ENCODE measurements around the gene ZNF79.

The ZNF79 gene

GRCh38 chr9:127386249-127386648 lies 37.9 kb upstream of the ZNF79 start:
- DNase-seq: no peak
- Histone ChIP-seq H3K4me1 (no peaks in the 10 kb centered on the region), H3K27ac (no peak overlapping the region), H3K4me3 (no peak overlapping the region), H3K36me3 (peaks cover 25 to 44% (median 28%) of the 10 kb centered on the region in 3 donors), H3K9me3 (no peaks in the 10 kb centered on the region), H3K27me3 (no peaks in the 10 kb centered on the region)
- TF ChIP-seq CTCF (IDR thresholded peaks at IDR 0.05): no peak
- intact Hi-C loops (cut with DNase I; ENCODE audit: low total_unique reads): no loop called here

- Histone ChIP-seq H3K4me3 (no peak overlapping the region), H3K27me3 (no peaks in the 10 kb centered on the region), H3K27ac (no peak overlapping the region), H3K4me1 (no peaks in the 10 kb centered on the region), H3K9me3 (no peaks in the 10 kb centered on the region), H3K36me3 (peaks cover 29 to 51% (median 32%) of the 10 kb centered on the region in 3 donors)
- TF ChIP-seq CTCF (IDR thresholded peaks at IDR 0.05): no peak
- no peak for DNase-seq
- intact Hi-C loops (cut with DNase I; ENCODE audit: low total_unique reads): no loop called here
Observed at GRCh38 chr9:127386981-127387380, 37.2 kb upstream of the ZNF79 start.

- Histone ChIP-seq H3K9me3 (no peaks in the 10 kb centered on the region), H3K27me3 (no peaks in the 10 kb centered on the region), H3K27ac (peak overlapping the region in 1 of 2 donors; percentile 8), H3K4me1 (no peaks in the 10 kb centered on the region), H3K36me3 (peaks cover 42 to 64% (median 45%) of the 10 kb centered on the region in 3 donors), H3K4me3 (no peak overlapping the region)
- intact Hi-C loops (cut with DNase I; ENCODE audit: low total_unique reads): no loop called here
- peak in 1 of 2 donors; percentile 62 for DNase-seq
- no peak for TF ChIP-seq CTCF (IDR thresholded peaks at IDR 0.05)
Observed at GRCh38 chr9:127388037-127388855, 35.9 kb upstream of the ZNF79 start.

- H3K27ac ChIP-seq: peak overlapping the region in 1 of 2 donors; percentile 8
Observed at GRCh38 chr9:127388856-127389238, 35.3 kb upstream of the ZNF79 start.

GRCh38 chr9:127389381-127390247 lies 34.6 kb upstream of the ZNF79 start:
- intact Hi-C loops (cut with DNase I; ENCODE audit: low total_unique reads): no loop called here
- Histone ChIP-seq H3K9me3 (no peaks in the 10 kb centered on the region), H3K27me3 (no peaks in the 10 kb centered on the region), H3K4me3 (no peak overlapping the region), H3K4me1 (no peaks in the 10 kb centered on the region), H3K36me3 (peaks cover 44 to 68% (median 46%) of the 10 kb centered on the region in 3 donors), H3K27ac (no peak overlapping the region)
- TF ChIP-seq CTCF (IDR thresholded peaks at IDR 0.05): no peak
- no peak for DNase-seq

More at GRCh38 chr9:127388856-127389238, 35.3 kb upstream of the ZNF79 start:
- intact Hi-C loops (cut with DNase I; ENCODE audit: low total_unique reads): no loop called here
- DNase-seq: no peak
- Histone ChIP-seq H3K27me3 (no peaks in the 10 kb centered on the region), H3K4me1 (no peaks in the 10 kb centered on the region), H3K4me3 (no peak overlapping the region), H3K36me3 (peaks cover 44 to 68% (median 46%) of the 10 kb centered on the region in 3 donors), H3K9me3 (no peaks in the 10 kb centered on the region)
- TF ChIP-seq CTCF (IDR thresholded peaks at IDR 0.05): no peak
